K562 (cell line): ENCODE measurements around the gene RPL28. TPM values are rescaled to one million over a fixed set of nuclear protein-coding genes. Genes with fewer than 3 reads are reported as not detected.

Source experiments
- CBX3 ChIP-seq, 2 experiments: IDR thresholded peaks; 1 replicate in 1 of 2; 2 replicates in 1 of 2; pipeline ENCODE4 v1.6.1; 2012; ENCODE audit warnings: inconsistent platforms in 2 of 2, low read length in 2 of 2, borderline replicate concordance in 1 of 2, control low read depth in 1 of 2
- CHD4 ChIP-seq: fragments of 200-600 bp; sonication (generic); IDR thresholded peaks from 3 replicates; pipeline ENCODE4 v1.6.1; 2012; ENCODE audit warnings: low read depth, mild to moderate bottlenecking, mixed read lengths, low read length, inconsistent platforms; ENCODE audit not compliant: insufficient read depth, insufficient replicate concordance, poor library complexity, severe bottlenecking
- CREBBP ChIP-seq: IDR thresholded peaks from one replicate; pipeline ENCODE4 v1.6.1; 2012; ENCODE audit warnings: low read depth, mild to moderate bottlenecking, control low read depth, inconsistent platforms, low read length
- E2F4 ChIP-seq: sonication (generic); formaldehyde crosslinking; IDR thresholded peaks from 2 replicates; pipeline ENCODE4 v1.8.0; 2022; ENCODE audit warnings: mild to moderate bottlenecking, low read depth, missing genetic modification reagents
- FOSL1 ChIP-seq: fragments of 200-800 bp; sonication (Bioruptor generic); conservative IDR thresholded peaks from 2 replicates; pipeline ENCODE4 v1.6.1; 2016; ENCODE audit warnings: missing genetic modification characterization, missing compliant biosample characterization
- MNT ChIP-seq, 2 experiments: fragments of 450-650 bp; conservative IDR thresholded peaks; 2 replicates each; pipeline ENCODE4 v1.6.1; 2017; ENCODE audit warnings: mild to moderate bottlenecking in 2 of 2, moderate library complexity in 2 of 2
- NUFIP1 ChIP-seq: fragments of 450-650 bp; IDR thresholded peaks from 2 replicates; pipeline ENCODE4 v1.6.1; 2018; ENCODE audit not compliant: partially characterized antibody
- RNF219 ChIP-seq: fragments of 250-450 bp; sonication (Bioruptor Pico); IDR thresholded peaks from 2 replicates; pipeline ENCODE4 v1.5.0; 2022; ENCODE audit warnings: mild to moderate bottlenecking
- TEAD1 ChIP-seq, 2 experiments: fragments of 450-650 bp in 1 of 2; sonication (generic) in 1 of 2; formaldehyde crosslinking; IDR thresholded peaks; 2 replicates each; pipeline versions ENCODE4 v1.4.0 to v1.8.0; 2020 to 2022; ENCODE audit warnings: mild to moderate bottlenecking in 2 of 2, missing genetic modification reagents in 1 of 2
- THAP12 ChIP-seq: fragments of 250-450 bp; sonication (Bioruptor Pico); IDR thresholded peaks from 2 replicates; pipeline ENCODE4 v1.9.0; 2021; ENCODE audit warnings: mild to moderate bottlenecking, inconsistent platforms
- ZEB2 ChIP-seq: fragments of 450-650 bp; IDR thresholded peaks from 2 replicates; pipeline ENCODE4 v1.6.1; 2016
- ZNF212 ChIP-seq: fragments of 450-650 bp; formaldehyde crosslinking; IDR thresholded peaks from 2 replicates; pipeline ENCODE4 v1.4.0; 2020; ENCODE audit warnings: mild to moderate bottlenecking
- ZNF592 ChIP-seq: fragments of 450-650 bp; IDR thresholded peaks from 2 replicates; pipeline ENCODE4 v1.6.1; 2017; ENCODE audit warnings: antibody characterized with exemption, mild to moderate bottlenecking
- ZZZ3 ChIP-seq: fragments of 450-650 bp; IDR thresholded peaks from 2 replicates; pipeline ENCODE4 v1.6.1; 2016; ENCODE audit warnings: antibody characterized with exemption, mild to moderate bottlenecking, moderate library complexity
- polyA plus RNA-seq, 8 experiments: library from polyadenylated mRNA; depleted of rRNA in 4 of 8; stranded (reverse) in 5 of 8; unstranded in 3 of 8; fragments of >200 nt; fragmentation: Nextera tagmentation in 2 of 8; fragmentation: Illumina TruSeq in 1 of 8; extraction: Ambion mirVana in 2 of 8; extraction: Trizol in 1 of 8; gene quantifications; 2 replicates each; pipeline versions ENCODE4 v1.2.1 to v1.2.3, GENCODE V29; 2011 to 2014; ENCODE audit warnings: inconsistent platforms in 1 of 8, missing spikeins in 1 of 8
- total RNA-seq, 7 experiments: library from RNA; depleted of rRNA in 6 of 7; stranded (reverse); fragments of >200 nt in 6 of 7; fragmentation: Illumina TruSeq in 2 of 7; extraction: Trizol in 2 of 7; gene quantifications; 2 replicates each; pipeline versions ENCODE4 v1.2.1 to v1.2.3, GENCODE V29; 2011 to 2021; ENCODE audit warnings: low replicate concordance in 1 of 7

RPL28 gene
- total and polyA plus RNA-seq, 9 of the 15 experiments (the other 6 are each of a cell fraction or from before 2014, with no cell fraction given): 124 to 3,106 (median 622) TPM

GRCh38 chr19:55384920-55385723 is 610 bp upstream of the RPL28 start (continued):
- peak; percentile 30; the same call in 1 of the 2 replicates for TF ChIP-seq FOSL1
- 0 out of 2 replicates have a peak, but pooled peaks have one; percentile 57 for TF ChIP-seq RNF219 (CRISPR knock-in tag)
- TF ChIP-seq CREBBP: no peak
- TF ChIP-seq ZZZ3: peak; percentile 22; the same call in 1 of the 2 replicates
- peak; percentile 64 for TF ChIP-seq ZNF592
- no peak for TF ChIP-seq ZEB2
- peak in 1 of 2 experiments; percentile 41; a peak in 1 of 3 replicates for TF ChIP-seq CBX3 (IDR thresholded peaks at IDR 0.05; ENCODE audit: borderline replicate concordance in 1 of 2, low read length in 2 of 2)
- no peak for TF ChIP-seq NUFIP1
- peak in 1 of 2 experiments; percentile 24; a peak in 2 of 4 replicates for TF ChIP-seq MNT (conservative IDR thresholded peaks at IDR 0.05)
- TF ChIP-seq CHD4: no peak
- TF ChIP-seq TEAD1 (CRISPR knock-in tag; IDR thresholded peaks at IDR 0.05): peak in 1 of 2 experiments; percentile 32; a peak in 1 of 4 replicates
- 0 out of 2 replicates have a peak, but pooled peaks have one; percentile 28 for TF ChIP-seq E2F4 (CRISPR knock-in tag)
- TF ChIP-seq ZNF212 (CRISPR knock-in tag): no peak
- TF ChIP-seq THAP12 (CRISPR knock-in tag): 0 out of 2 replicates have a peak, but pooled peaks have one; percentile 6
